Measurements from ENCODE around the gene CRB2.

- TF ChIP-seq EZH2 (IDR thresholded peaks at IDR 0.05; ENCODE audit: borderline replicate concordance, insufficient read depth, low read depth, low read length, poor library complexity, severe bottlenecking) (no peak), CTCF (IDR thresholded peaks at IDR 0.05) (no peak)
Observed at GRCh38 chr9:123370526-123371227, 14.7 kb downstream of the CRB2 start.
